SU-DHL-6 (cell line): ENCODE measurements around the gene POLD3.

Source experiments
- EZH2phosphoT487 ChIP-seq: fragments of 200-600 bp; sonication (generic), shearing (Covaris generic); conservative IDR thresholded peaks from 2 replicates; pipeline ENCODE4 v1.6.1; 2018; ENCODE audit warnings: mild to moderate bottlenecking, antibody characterized with exemption, low read length, moderate library complexity, mixed read lengths
- TF ChIP-seq, protein P1 (sequence below): fragments of 200-600 bp; sonication (generic); IDR thresholded peaks from one replicate; pipeline ENCODE4 v1.5.1; 2017; ENCODE audit warnings: antibody characterized with exemption, mild to moderate bottlenecking, low read length, moderate library complexity; ENCODE audit not compliant: insufficient read depth, poor library complexity, severe bottlenecking

DNA sequence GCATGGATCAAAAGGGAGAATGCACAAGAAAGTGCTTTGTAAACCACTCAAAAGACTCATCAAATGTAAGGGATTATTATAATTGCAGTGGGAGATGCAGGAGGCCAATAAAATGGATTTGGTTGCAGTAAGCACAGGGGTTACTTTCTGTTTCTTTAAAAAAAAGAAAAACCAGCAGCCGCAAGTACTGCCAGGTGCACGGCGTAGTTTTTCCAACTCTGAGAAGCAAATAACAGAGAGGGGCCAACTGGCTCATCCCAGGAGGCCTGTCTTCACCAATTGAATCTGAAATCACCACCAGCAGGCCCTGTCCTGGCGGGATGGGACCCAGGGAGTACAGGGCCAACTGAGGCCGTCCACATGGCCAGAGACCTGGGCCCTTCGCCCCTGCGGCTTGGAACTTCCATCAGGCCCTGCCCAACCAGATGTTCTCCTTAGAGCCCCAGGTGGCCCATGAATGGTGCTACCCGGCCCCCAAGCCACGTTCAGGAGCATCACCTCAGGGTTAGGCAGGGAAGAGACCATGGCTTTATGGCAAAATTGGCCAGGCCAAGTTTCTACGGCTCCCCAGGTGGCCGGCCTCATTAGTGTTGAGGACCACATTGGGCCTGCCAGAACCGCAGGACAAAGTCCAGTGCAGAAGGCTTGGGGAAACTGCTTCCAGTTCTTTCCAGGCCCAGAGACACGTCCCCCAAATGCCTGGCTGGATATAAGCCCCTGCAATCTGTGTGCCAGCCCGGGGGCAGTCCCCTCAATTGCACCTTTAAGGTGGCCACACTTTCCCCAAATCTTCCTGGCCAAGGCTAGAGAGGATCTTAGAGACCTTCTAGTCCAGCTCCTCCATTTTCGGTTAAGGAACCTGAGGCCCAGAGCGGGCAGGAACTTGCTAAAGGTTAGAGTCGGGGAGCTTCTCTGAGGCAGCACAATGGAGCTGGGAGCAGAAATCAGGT lies 77.1 kb downstream of the POLD3 start:
- TF ChIP-seq, protein P1, sequence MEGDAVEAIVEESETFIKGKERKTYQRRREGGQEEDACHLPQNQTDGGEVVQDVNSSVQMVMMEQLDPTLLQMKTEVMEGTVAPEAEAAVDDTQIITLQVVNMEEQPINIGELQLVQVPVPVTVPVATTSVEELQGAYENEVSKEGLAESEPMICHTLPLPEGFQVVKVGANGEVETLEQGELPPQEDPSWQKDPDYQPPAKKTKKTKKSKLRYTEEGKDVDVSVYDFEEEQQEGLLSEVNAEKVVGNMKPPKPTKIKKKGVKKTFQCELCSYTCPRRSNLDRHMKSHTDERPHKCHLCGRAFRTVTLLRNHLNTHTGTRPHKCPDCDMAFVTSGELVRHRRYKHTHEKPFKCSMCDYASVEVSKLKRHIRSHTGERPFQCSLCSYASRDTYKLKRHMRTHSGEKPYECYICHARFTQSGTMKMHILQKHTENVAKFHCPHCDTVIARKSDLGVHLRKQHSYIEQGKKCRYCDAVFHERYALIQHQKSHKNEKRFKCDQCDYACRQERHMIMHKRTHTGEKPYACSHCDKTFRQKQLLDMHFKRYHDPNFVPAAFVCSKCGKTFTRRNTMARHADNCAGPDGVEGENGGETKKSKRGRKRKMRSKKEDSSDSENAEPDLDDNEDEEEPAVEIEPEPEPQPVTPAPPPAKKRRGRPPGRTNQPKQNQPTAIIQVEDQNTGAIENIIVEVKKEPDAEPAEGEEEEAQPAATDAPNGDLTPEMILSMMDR = no peak
- TF ChIP-seq EZH2phosphoT487 = no peak
